OCI-LY1 (cell line): ENCODE measurements around the gene FGGY.

Source experiments
- H2AFZ ChIP-seq: fragments of 200-600 bp; sonication (generic), shearing (Covaris generic); 2 replicates; pipeline ENCODE4 v1.6.0; 2014; ENCODE audit warnings: antibody characterized with exemption, mild to moderate bottlenecking, low read length
- H3F3A ChIP-seq: fragments of 200-600 bp; sonication (generic), shearing (Covaris generic); 2 replicates; pipeline ENCODE4 v1.6.0; 2014; ENCODE audit warnings: mild to moderate bottlenecking, antibody characterized with exemption, low read length, moderate library complexity; ENCODE audit not compliant: insufficient read depth
- H3K27ac ChIP-seq: fragments of 200-600 bp; sonication (generic); 2 replicates; pipeline ENCODE4 v1.5.1; 2014; ENCODE audit warnings: low read length, mixed run types, mild to moderate bottlenecking, low read depth; ENCODE audit not compliant: poor library complexity, severe bottlenecking
- H3K27me3 ChIP-seq: fragments of 200-600 bp; sonication (generic); 2 replicates; pipeline ENCODE4 v1.6.0; 2014; ENCODE audit warnings: antibody characterized with exemption, mild to moderate bottlenecking, low read length, moderate library complexity; ENCODE audit not compliant: insufficient read depth
- H3K36me3 ChIP-seq: fragments of 200-600 bp; sonication (generic); 2 replicates; pipeline ENCODE4 v1.6.1; 2014; ENCODE audit warnings: mild to moderate bottlenecking, antibody characterized with exemption, low read length, moderate library complexity, mixed read lengths; ENCODE audit not compliant: insufficient read depth
- H3K4me1 ChIP-seq: fragments of 200-600 bp; sonication (generic); 2 replicates; pipeline ENCODE4 v1.5.1; 2014; ENCODE audit warnings: mild to moderate bottlenecking, low read length, moderate library complexity; ENCODE audit not compliant: insufficient read depth, severe bottlenecking
- H3K4me2 ChIP-seq: fragments of 200-600 bp; sonication (generic), shearing (Covaris generic); 2 replicates; pipeline ENCODE4 v1.6.1; 2014; ENCODE audit warnings: low read length
- H3K4me3 ChIP-seq: fragments of 200-600 bp; sonication (generic); 2 replicates; pipeline ENCODE4 v1.5.1; 2014; ENCODE audit warnings: low read length, low read depth, mild to moderate bottlenecking, mixed read lengths; ENCODE audit not compliant: poor library complexity, severe bottlenecking
- H3K79me2 ChIP-seq: fragments of 200-600 bp; shearing (Covaris generic); 2 replicates; pipeline ENCODE4 v1.6.1; 2016; ENCODE audit warnings: mixed run types, low read length, mixed read lengths; ENCODE audit not compliant: insufficient read depth
- H3K9ac ChIP-seq: fragments of 200-600 bp; sonication (generic), shearing (Covaris generic); 2 replicates; pipeline ENCODE4 v1.6.1; 2014; ENCODE audit warnings: mild to moderate bottlenecking, low read length, mixed read lengths
- H3K9me2 ChIP-seq: fragments of 200-600 bp; sonication (generic), shearing (Covaris generic); 2 replicates; pipeline ENCODE4 v1.6.1; 2014; ENCODE audit warnings: low read depth, mild to moderate bottlenecking, low read length, mixed read lengths
- H3K9me3 ChIP-seq: fragments of 200-600 bp; shearing (Covaris generic); 2 replicates; pipeline ENCODE4 v1.6.1; 2014; ENCODE audit warnings: low read length, mixed read lengths
- H4K20me1 ChIP-seq: fragments of 200-600 bp; sonication (generic), shearing (Covaris generic); 2 replicates; pipeline ENCODE4 v1.6.0; 2016; ENCODE audit warnings: mild to moderate bottlenecking, low read length; ENCODE audit not compliant: insufficient read depth
- EZH2 ChIP-seq: fragments of 200-600 bp; sonication (generic), shearing (Covaris generic); IDR thresholded peaks from 2 replicates; pipeline ENCODE4 v1.8.0; 2017; ENCODE audit warnings: borderline replicate concordance, mixed run types, mild to moderate bottlenecking, antibody characterized with exemption, low read length, moderate library complexity, mixed read lengths
- TF ChIP-seq, protein P1 (sequence below): fragments of 200-600 bp; sonication (generic), shearing (Covaris generic); IDR thresholded peaks from 2 replicates; pipeline ENCODE4 v1.5.1; 2017; ENCODE audit warnings: mild to moderate bottlenecking, antibody characterized with exemption, low read length, moderate library complexity, mixed read lengths

Gene FGGY

GRCh38 chr1:59730759-59731478 is 434.0 kb downstream of the FGGY start:
- Histone ChIP-seq H3K4me1 (no peaks in the 10 kb centered on the region), H4K20me1 (no peaks in the 10 kb centered on the region), H3K27me3 (no peaks in the 10 kb centered on the region), H2AFZ (no peak overlapping the region), H3K27ac (no peak overlapping the region), H3K9me2 (no peaks in the 10 kb centered on the region), H3K9me3 (no peaks in the 10 kb centered on the region), H3K4me2 (no peak overlapping the region), H3K9ac (no peak overlapping the region), H3K36me3 (no peaks in the 10 kb centered on the region), H3F3A (no peaks in the 10 kb centered on the region), H3K4me3 (no peak overlapping the region), H3K79me2 (no peaks in the 10 kb centered on the region)
- TF ChIP-seq, protein P1, sequence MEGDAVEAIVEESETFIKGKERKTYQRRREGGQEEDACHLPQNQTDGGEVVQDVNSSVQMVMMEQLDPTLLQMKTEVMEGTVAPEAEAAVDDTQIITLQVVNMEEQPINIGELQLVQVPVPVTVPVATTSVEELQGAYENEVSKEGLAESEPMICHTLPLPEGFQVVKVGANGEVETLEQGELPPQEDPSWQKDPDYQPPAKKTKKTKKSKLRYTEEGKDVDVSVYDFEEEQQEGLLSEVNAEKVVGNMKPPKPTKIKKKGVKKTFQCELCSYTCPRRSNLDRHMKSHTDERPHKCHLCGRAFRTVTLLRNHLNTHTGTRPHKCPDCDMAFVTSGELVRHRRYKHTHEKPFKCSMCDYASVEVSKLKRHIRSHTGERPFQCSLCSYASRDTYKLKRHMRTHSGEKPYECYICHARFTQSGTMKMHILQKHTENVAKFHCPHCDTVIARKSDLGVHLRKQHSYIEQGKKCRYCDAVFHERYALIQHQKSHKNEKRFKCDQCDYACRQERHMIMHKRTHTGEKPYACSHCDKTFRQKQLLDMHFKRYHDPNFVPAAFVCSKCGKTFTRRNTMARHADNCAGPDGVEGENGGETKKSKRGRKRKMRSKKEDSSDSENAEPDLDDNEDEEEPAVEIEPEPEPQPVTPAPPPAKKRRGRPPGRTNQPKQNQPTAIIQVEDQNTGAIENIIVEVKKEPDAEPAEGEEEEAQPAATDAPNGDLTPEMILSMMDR = no peak
- TF ChIP-seq EZH2 = no peak

- no peaks in the 10 kb centered on the region for H3K79me2 ChIP-seq
- no peaks in the 10 kb centered on the region for H3K36me3 ChIP-seq
- no peak overlapping the region for H3K9ac ChIP-seq
- H3K4me1 ChIP-seq = no peaks in the 10 kb centered on the region
- H3K9me2 ChIP-seq = no peaks in the 10 kb centered on the region
- TF ChIP-seq, protein P1 = no peak
- TF ChIP-seq EZH2 = no peak
- H4K20me1 ChIP-seq = no peaks in the 10 kb centered on the region
- no peak overlapping the region for H3K4me3 ChIP-seq
- H3K27ac ChIP-seq = no peak overlapping the region
- no peaks in the 10 kb centered on the region for H3K27me3 ChIP-seq
- no peaks in the 10 kb centered on the region for H3F3A ChIP-seq
- H3K9me3 ChIP-seq = no peaks in the 10 kb centered on the region
- no peak overlapping the region for H3K4me2 ChIP-seq
- no peak overlapping the region for H2AFZ ChIP-seq
Measured at GRCh38 chr1:59731591-59731990, 434.7 kb downstream of the FGGY start.

GRCh38 chr1:59732214-59732955 is 435.5 kb downstream of the FGGY start:
- H3K4me2 ChIP-seq = no peak overlapping the region
- no peaks in the 10 kb centered on the region for H3K9me2 ChIP-seq
- H3K9me3 ChIP-seq = no peaks in the 10 kb centered on the region
- no peaks in the 10 kb centered on the region for H3K36me3 ChIP-seq
- H3F3A ChIP-seq = no peaks in the 10 kb centered on the region
- no peaks in the 10 kb centered on the region for H3K27me3 ChIP-seq
- no peak overlapping the region for H3K27ac ChIP-seq
- no peak overlapping the region for H3K4me3 ChIP-seq
- no peak overlapping the region for H3K9ac ChIP-seq
- TF ChIP-seq, protein P1 = no peak
- TF ChIP-seq EZH2 = no peak
- no peak overlapping the region for H2AFZ ChIP-seq
- H3K79me2 ChIP-seq = no peaks in the 10 kb centered on the region
- H3K4me1 ChIP-seq = no peaks in the 10 kb centered on the region
- no peaks in the 10 kb centered on the region for H4K20me1 ChIP-seq
